ENCODE data around the gene INF2.
"Not testable (repeated sequence)": the region's sequence is repeated elsewhere in the genome, so short reads cannot be mapped to it uniquely, and the experiment has no call there.

INF2 gene

DNA sequence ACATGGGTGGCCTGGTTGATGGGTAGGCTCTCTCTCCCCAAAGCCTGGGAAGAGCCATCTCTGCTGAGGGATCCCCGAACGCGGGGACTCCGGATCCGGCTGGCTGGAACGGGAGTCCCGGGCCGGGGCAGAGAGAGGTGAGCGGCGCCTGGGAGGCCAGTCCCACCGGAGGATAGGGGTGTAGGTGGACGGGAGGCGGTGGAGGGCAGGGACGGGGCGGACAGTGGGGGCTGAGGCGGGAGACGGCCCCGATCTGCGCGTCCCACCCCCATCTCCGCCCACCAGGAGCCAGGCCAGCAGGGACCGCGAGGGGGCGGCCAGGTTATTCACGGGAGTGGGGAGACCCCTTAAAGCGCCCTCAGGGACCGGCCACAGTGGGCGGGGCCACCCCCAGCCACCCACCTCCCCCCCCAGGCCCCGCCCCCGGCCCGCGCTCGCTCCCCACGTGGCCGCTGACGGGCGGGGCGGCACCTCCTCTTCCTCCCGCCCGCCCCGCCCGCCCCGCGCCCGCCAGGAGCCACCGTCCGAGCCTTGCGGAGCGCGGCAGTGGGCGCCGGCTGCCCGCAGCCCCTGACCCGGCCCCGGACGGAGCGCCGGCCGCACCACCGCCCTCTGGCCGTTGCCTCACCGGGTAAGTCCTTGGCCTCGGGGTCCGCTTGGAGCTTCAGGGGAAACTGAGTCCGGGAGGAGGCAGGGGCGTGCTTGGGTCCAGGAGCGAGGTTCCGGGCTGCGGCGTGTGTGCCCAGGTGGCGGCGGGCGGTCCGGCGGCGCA is at the start of gene INF2:
TSS of gene INF2 (plus strand) at position 510 of the 772 bp plus-strand sequence. CDS start 11,748 bp downstream, outside the sequence.
- DNase-seq: no peak

DNA sequence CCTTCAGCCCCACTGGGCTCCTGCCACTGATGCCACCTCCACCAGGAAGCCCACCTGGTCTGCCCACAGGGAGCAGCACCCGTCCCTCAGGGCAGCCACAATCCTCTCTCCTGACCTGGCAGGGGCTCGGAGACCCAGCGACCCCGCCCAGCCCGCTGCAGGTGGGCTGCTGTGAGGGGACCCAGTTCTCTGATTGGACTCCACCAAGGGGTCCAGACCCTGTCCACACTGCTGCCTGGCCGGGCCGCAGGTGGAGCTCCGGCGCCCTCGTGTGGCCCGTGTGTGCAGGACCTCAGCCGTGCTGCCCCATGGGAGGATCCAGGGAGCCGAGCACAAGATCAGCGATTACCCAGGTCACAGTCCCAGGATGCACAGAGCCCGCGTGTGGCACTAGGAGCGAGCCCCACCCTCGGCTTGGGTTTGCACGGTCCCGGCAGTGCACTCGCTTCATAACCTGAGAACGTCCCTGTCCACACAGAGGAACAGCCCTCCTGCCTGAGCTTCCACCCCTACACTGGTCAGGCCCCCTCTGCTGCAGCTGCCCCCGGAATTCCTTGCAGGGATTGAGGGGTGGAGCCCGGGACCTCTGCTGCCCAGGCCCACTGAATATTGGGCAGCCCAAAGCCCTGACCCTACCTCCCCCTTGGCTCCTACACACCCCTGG is 49.4 kb upstream of the INF2 start:
- DNase-seq: peak; percentile 12

DNA sequence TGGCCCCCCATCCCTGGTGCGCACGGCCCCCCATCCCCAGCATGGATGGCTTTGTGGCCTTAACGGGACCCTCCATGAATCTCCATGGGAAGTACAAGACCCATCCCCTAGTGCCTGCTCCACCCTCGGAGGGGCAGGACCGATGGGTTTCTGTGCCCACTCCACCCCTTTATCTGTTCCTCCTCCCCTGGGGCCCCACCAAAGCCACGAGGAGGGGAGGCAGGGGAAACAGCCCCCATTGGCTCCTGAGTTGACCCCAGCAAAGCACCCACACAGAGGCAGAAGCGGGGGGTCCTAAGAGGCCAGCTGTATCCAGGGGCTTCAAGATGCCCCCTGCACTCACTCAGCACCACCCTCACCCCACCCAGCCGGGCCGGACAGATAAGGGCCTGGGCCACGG is 48.7 kb upstream of the INF2 start:
- no peak for DNase-seq

DNA sequence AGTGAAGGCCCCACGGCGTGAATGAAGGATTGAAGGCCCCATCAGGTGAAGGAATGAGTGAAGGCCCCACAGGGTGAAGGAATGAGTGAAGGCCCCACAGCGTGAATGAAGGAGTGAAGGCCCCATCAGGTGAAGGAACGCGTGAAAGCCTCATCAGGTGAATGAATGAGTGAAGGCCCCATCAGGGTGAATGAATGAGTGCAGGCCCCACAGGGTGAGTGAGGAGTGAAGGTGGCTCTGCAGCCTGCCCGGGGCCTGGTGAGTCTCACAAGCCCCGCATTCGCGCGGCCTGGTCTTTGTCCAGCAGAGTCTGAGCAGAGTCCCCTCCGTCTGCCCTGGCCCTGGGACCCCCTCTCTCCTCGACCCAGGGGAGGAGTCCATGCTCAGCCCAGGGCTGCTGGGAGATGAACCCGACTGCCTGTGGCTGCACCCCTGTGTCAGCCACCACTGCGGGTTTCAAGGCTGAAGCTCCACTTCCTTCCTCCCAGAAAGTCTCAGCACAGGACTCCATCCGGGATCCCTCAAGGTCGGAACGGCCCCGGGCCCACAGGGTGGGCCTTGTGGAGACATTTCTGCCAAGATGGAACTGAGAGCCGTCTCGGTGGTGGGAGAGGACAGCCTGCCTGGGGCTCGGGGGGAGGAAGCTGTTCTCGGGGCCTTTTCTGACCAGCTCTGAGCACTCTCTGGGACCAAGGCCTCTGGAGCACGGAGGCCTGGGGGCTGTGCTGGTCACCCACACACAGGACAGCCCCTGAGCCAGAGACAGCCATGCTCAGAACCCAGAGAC is 47.5 kb upstream of the INF2 start:
- DNase-seq: no peak

DNA sequence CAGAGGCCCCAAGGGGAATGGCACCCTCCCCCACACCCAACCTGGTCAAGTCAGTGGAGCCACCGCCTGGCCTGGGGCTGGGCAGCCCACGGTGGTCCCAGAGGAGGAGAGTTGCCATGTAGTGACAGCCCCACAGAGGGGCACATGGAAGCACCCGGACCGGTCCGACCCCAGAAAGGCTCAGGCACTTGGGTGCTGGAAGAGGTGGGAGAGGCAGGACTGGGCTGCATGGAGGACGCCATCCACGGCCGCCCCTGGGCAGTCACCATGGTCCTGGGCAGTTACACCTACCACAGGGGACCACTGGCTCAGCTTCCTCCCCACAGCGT is 46.9 kb upstream of the INF2 start:
- no peak for DNase-seq

DNA sequence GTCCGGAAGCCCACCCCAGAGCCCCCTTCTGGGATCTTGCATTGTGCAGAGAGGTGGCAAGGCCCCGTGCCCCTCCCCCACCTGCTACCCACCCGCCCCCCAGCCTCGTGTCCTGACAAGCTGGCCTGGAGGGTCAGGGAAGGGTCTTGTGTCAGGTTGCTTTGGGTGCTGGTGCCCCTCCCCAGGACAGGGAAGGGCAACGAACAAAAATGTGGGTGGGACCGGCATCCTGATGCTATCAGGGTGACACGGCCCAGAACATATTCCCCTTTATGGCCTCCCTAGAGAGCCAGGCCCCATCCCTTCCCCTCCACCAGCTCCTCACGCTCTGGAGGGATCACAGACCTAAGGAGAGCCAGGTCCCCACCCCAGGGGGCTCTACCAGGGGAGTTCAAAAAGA is 46.1 kb upstream of the INF2 start:
- DNase-seq: no peak

DNA sequence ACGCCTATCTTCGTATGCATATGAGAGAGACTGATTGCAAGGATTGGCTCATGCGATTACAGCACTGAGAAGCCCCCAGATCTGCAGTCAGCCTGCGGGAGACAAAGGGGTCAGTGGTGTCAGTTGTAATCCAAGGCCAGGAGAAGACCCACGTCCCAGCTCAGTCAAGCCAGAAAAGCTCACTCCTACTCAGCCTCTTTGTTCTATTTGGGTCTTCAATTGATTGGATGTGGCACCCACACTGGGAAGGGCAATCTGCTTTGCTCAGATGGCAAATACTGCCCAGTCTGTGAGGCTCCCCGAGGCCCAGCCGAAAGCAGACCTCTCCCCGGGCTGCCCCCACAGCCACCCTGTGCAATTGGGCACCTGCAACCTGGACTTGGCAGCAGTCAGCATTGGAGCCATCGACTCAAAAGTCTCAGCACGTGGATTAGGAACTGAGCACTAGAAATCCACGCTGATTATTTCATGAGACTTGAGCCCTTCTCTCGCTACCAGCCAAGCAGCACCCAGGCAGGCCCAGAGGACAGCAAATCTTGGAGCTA is 45.3 kb upstream of the INF2 start:
- no peak for DNase-seq

DNA sequence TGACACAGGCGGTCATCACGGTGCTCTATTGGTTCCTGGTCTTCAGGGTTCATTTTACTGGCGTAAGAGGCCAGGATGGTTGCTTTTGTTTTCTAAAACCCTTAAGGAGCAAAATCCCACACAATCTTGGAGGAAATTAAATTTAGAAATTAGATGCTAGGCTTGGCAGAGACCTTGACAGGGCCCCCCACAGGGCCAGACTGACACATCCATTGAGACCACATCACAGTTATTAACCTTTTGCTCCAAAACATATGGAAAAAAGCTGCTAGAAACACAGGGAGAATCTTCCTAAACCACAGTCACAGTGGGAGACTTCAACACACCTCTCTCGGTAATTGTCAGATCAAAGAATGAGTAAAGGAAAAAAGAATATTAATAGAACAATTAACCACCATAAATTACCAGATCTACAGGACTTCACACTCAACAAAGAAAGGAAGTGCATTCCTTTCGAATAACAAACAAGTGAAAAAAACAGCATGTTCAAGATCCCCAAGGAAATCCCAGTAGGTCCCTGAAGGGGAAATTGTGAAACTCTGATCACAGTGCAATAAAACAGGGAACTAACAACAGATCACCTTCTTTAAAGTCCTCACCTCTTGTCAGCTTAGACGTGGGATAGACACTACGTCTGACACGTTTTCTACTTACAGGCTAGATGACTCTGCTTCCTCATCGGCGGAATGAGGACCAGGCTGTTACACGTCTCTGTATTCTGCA is 44.6 kb upstream of the INF2 start:
- DNase-seq: no peak

DNA sequence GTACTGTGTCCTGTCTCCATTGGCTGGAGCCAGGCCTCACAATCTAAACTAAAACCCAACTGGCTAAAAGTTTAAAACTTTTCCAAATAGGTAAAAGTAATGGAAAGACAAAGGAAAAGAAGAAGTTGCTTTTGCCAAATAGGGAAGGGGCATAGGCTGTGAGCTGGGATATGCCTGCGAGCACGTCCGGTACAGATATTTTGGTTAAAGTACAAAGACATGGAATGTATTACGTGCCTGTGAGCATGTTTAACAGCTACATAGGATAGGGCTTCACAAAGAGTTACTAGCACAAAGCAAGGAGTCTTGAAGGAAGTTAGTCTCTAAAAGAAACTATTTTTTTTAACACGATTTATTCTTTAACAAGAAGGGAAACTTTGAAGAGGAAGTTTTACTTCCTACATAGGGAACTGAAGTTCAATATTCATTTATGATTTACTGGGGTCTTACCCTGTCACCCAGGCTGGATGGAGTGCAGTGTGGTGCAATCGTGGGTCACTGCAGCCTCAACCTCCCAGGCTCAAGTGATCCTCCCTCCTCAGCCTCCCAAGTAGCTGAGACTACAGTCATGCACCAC is 41.9 kb upstream of the INF2 start:
- DNase-seq: no peak

DNA sequence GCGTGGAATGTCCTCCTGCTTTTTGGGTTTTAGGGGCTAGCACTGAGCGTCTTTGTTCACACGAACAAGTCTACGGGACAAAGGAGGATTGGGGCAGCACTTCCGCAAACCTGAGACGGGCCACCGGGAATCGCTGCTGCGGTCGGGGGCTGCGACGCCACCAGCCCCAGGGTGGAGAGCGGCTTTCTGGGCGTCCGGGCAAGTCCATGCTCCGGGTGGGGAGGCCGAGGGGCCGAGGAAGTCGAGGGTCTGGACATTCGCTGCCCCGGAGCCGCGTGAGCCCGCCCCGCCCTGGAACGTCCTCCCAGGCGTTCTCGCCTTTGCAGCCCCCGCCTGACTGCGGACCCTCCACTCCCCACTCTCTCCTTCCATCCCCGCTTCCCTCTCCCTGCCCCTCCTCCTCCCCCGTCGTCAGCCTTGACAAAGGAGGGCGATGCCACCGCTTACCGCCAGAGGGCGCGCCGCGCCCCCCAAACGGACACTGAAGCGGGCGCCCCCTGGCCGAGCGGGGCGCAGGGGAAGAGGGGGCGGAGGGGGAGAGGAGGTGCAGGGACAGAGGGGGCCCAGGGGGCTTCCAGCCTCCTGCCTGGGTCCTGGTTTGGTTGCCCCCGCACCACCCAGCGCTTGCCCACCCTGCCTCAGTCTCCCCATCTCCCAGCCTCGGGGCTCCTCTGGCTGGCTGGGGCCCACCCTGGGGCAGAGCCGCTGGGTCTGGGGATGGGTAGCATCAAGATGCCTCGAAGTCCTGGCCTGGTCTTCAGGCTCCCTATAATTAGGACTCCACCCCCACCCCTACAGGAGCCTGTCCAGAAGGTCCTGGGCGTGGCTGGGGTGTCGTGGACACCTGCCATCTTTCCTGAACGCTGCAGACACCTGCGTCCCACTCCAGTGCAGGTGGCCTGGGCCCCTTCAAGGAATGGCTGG is 39.1 kb upstream of the INF2 start:
- peak; percentile 38 for DNase-seq

DNA sequence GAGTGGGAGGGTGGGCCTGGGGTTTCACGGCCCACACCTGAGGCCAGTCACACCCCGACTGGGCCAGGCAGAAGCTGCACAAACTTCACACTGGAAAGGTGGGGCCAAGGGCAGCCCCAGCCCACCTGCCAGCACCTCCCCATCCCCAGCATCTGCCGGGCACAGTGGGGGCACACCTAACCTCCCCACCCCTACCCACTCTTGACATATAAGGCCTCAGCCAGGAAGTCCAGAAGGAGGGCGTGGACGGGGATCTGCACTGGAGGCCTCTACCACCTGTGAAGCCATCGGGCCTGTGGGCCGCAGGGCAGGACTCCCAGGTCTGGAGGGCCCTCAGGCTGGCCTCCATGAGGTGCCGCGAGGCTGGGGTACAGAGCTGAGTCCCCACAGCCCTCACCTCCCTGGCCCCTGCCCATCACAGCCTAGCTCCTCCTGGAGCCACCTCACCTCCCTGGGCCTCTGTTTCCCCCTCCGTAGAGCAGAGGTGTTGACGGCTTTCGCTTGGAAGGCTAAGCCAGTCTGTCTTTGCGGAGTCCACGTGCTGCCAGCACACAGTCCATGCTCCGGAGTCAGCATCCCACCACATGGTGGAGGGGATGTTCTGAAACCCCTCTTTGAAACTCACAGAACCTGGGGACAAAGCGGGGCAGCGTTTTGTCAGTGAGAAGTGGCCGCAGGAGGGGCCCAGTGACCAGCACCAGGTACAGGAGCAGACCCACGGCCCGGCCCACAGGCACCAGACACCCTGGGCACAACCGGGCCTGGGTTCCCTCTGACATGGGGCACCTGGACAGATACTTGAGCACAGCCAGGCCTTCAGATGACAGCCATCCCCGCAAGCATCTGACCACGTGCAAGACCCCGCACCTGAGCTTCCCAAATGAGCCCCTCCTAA is 38.2 kb upstream of the INF2 start:
- DNase-seq: no peak

DNA sequence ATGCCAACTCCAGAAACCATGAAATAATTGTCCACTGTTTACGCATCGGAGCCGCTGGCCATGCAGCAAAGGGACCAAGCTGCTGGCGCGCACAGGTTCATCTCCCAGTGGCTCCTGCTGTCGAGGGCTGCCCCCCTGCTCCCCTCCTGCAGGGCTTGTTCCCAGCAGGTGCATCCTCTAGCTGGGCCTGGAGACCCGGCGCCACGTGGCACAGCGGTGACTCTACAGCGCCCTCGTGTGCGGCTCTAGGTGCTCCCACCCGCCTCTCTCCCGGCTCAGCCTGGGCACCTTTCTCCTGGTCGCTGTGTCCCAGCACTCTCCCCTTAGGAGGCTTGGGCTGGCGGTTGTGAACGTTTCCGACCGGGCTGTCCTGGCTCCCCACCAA is 37.5 kb upstream of the INF2 start:
- no peak for DNase-seq

DNA sequence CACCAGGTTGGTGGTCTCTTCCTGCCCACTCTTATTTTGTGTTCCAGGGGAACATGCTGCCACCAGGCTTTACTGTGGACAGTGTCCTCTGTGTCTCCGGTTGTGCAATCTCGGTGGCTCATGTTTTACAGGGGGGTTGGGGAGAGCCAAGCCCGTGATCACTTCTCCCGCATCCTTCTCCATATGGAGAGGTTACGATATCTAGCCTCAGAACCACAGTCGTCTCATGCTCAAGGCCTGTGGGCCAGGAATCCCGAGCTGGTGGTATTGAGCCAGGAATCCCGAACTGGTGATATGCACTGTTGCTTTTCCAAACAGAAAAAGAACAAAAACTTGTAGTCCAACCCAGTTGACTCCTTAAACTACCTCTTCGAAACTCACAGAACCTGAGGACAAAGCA is 37.0 kb upstream of the INF2 start:
- DNase-seq: no peak

DNA sequence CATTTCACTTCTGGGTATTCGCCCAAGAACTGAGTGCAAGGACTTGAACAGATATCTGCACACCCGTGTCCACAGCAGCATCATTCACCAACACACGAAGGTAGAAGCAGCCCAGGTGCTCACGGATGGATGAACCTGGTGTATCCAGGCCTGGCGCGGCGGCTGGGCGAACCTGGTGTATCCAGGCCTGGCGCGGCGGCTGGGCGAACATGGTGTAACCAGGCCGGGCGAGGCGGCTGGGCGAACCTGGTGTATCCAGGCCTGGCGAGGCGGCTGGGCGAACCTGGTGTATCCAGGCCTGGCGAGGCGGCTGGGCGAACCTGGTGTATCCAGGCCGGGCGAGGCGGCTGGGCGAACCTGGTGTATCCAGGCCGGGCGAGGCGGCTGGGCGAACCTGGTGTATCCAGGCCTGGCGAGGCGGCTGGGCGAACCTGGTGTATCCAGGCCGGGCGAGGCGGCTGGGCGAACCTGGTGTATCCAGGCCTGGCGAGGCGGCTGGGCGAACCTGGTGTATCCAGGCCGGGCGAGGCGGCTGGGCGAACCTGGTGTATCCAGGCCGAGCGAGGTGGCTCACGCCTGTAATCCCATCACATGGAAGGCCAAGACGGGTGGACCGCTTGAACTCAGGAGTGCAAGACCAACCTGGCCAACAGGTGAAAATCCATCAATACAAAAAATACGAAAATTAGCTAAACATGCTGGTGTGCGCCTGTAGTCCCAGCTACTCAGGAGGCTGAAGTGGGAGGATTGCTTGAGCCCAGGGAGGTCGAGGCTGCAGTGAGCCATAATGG is 36.1 kb upstream of the INF2 start:
- not testable (repeated sequence) for DNase-seq

DNA sequence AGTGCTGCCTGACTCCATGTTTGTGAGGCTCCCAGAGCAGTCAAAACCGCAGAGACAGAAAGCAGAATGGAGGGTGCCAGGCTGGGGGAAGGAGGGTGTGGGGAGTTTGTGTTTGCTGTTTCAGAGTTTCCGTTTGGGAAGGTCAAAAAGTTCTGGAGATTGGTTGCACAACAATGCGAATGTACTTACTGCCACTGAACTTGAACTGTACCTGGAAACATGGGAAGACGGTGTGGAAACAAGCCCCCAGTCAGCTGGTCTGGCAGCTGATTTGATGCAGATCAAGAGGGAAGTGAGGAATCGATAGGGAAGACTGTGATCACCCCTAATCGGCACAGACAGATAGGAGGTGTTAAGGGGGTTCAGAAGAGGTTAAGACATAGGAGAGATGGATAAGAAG is 35.3 kb upstream of the INF2 start:
- no peak for DNase-seq

DNA sequence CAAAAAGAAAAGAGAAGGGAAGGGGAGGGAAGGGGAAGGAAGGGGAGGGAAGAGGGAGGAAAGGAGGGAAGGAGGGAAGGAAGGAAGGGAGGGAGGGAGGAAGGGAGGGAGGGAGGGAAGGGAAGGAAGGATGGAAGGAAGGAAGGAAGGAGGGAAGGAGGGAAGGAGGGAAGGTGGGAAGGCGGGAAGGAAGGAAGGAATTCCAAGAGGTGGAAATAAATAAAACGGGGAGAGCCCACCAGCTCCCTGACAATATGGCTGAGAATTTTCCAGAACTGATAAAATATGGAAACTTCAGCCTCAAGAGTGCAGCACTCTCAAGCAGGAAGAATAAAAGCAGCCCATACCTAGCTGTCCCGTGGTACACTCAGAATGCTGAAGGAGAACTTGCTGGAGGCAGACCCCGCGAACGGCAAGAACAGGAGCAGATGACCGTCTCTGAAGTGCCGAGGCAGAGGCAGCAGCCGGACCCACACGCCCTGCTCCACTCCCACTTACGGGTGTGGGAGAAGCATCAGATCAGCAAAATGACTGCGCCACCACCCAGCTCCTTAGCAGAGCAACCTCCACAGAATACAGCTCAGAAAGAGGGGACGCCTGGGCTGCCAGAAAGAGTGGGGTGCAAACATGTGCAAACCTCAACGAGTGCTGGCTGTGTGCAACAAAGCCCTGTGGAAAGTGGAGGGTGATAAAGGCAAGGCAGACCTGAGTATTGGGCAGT is 34.1 kb upstream of the INF2 start:
- DNase-seq: no peak

DNA sequence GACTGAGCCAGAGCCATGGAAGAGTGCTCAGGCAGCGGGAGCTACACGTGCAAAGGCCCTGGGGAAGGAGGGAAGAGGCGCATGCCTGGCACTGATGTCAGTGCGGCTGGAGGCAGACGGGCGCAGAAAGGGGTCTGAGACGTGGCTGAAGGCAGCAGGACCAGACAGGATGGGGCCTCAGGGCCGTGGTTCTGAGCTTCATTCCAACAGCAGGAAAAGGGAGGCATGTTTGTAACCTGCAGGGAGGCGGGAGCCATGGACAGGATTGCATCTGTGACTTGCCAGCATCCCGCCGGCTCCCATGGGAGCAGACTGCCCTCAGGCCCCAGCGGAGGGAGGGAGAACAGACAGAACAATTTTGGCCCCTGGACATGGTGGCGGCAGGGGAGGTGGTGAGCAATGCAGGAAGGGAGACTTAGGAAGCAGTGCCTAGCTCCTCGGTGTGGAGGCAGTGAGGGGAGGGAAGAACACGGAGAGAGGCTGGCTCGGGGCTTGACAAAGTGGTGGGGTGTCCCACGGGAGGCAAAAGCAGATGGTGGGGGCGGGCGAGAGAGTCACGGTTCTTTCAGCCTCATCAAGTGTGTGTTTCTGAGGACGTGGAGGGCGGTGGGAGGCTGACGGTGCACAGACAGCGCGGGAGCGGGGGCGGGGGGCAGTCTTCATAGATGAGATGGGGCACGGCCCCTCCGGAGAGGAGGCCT is 33.3 kb upstream of the INF2 start:
- DNase-seq: no peak

DNA sequence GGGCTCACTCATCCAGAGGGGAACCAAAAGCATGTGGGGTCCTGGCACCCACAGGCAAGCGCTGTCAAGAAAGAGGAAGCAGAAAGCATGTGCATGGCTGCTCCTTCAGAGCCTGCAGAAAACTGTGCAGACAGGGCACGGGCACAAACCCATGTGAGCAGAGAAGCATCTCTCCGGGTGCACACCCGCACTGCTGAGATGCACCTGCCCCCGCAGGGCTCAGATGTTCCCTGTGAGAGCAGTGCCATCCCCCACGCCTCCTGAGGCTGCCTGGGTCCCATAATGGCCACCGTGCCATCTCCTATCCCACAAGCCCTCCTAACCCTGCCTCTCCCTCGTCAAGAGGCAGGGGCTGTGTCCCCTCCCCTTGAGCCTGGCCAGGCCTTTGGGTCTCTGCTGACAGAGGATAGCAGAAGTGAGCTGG is 32.3 kb upstream of the INF2 start:
- DNase-seq: peak; percentile 53
